Right atrium auricular region (tissue), 2 donors: Measurements from ENCODE around the gene ZNF90. TPM values are rescaled to one million over a fixed set of nuclear protein-coding genes. Genes with fewer than 3 reads are reported as not detected.
A peak's percentile ranks its signal among the peaks of the same experiment; 100 is the strongest.

Source experiments
- DNase-seq: peaks from one replicate; pipeline ENCODE4 v3.0.0-alpha.2; 2019; ENCODE audit warnings: low spot score
- H3K27ac ChIP-seq, 2 donors: fragments of 200-600 bp; sonication (generic); 1 replicate in 1 of 2; 2 replicates in 1 of 2; pipeline ENCODE4 v1.5.1; 2016 to 2019
- H3K27me3 ChIP-seq, 2 donors: fragments of 200-600 bp; sonication (generic); one replicate each; pipeline versions ENCODE4 v1.5.1 to v1.6.0; 2017 to 2019
- H3K36me3 ChIP-seq: fragments of 200-600 bp; sonication (generic); one replicate; pipeline ENCODE4 v1.5.1; 2016
- H3K4me1 ChIP-seq, 2 donors: fragments of 200-600 bp; sonication (generic); one replicate each; pipeline versions ENCODE4 v1.5.1 to v1.6.0; 2017 to 2019
- H3K4me3 ChIP-seq, 2 donors: fragments of 200-600 bp; sonication (generic); 1 replicate in 1 of 2; 2 replicates in 1 of 2; pipeline ENCODE4 v1.5.1; 2017 to 2019; ENCODE audit warnings: mild to moderate bottlenecking in 1 of 2, moderate library complexity in 1 of 2
- H3K9me3 ChIP-seq, 2 donors: fragments of 200-600 bp; sonication (generic); one replicate each; pipeline ENCODE4 v1.5.1; 2019
- CTCF ChIP-seq, 2 donors: fragments of 200-600 bp; sonication (generic); IDR thresholded peaks; one replicate each; pipeline ENCODE4 v1.5.1; 2019; ENCODE audit warnings: antibody characterized with exemption in 2 of 2
- total RNA-seq, 2 donors: library from RNA; depleted of rRNA; stranded (reverse); fragments of >200 nt; gene quantifications; one replicate each; pipeline ENCODE4 v1.1.0, GENCODE V29; 2016

Gene ZNF90
- total RNA-seq, 2 donors from 2014 or later = 0.79 to 1.2 TPM

GRCh38 chr19:20162821-20163220, 85.0 kb downstream of the ZNF90 start:
- no peak for DNase-seq
- H3K9me3 ChIP-seq = no peaks in the 10 kb centered on the region
- H3K27ac ChIP-seq = no peak overlapping the region
- peaks cover 0 to 2% of the 10 kb centered on the region in 2 donors for H3K4me1 ChIP-seq
- no peaks in the 10 kb centered on the region for H3K36me3 ChIP-seq
- no peaks in the 10 kb centered on the region for H3K27me3 ChIP-seq
- H3K4me3 ChIP-seq = no peak overlapping the region
- TF ChIP-seq CTCF (IDR thresholded peaks at IDR 0.05) = no peak

- Histone ChIP-seq H3K4me1 (peaks cover 0 to 8% of the 10 kb centered on the region in 2 donors), H3K9me3 (no peaks in the 10 kb centered on the region), H3K4me3 (no peak overlapping the region), H3K36me3 (no peaks in the 10 kb centered on the region), H3K27me3 (no peaks in the 10 kb centered on the region), H3K27ac (no peak overlapping the region)
- no peak for DNase-seq
- no peak for TF ChIP-seq CTCF (IDR thresholded peaks at IDR 0.05)
Observed at GRCh38 chr19:20164456-20164855, 86.7 kb downstream of the ZNF90 start.

GRCh38 chr19:20165971-20166592, 88.3 kb downstream of the ZNF90 start:
- H3K4me3 ChIP-seq = no peak overlapping the region
- no peaks in the 10 kb centered on the region for H3K27me3 ChIP-seq
- H3K36me3 ChIP-seq = no peaks in the 10 kb centered on the region
- peaks cover 0 to 8% of the 10 kb centered on the region in 2 donors for H3K4me1 ChIP-seq
- no peak for DNase-seq
- H3K27ac ChIP-seq = no peak overlapping the region
- TF ChIP-seq CTCF (IDR thresholded peaks at IDR 0.05) = no peak
- no peaks in the 10 kb centered on the region for H3K9me3 ChIP-seq

GRCh38 chr19:20167020-20167644, 89.3 kb downstream of the ZNF90 start, which contains the start of gene ZNF486:
Gene ZNF486, plus strand, starts transcription at chr19:20167214. Its CDS starts 117 bp downstream, at chr19:20167331.
- TF ChIP-seq CTCF (IDR thresholded peaks at IDR 0.05) = no peak
- Histone ChIP-seq H3K27me3 (no peaks in the 10 kb centered on the region), H3K27ac (peak within 1 kb of the TSS; percentile 57 to 69), H3K9me3 (no peaks in the 10 kb centered on the region), H3K36me3 (no peaks in the 10 kb centered on the region), H3K4me3 (peak within 1 kb of the TSS; percentile 58 to 60), H3K4me1 (peaks cover 0 to 8% of the 10 kb centered on the region in 2 donors)
- peak; percentile 99 for DNase-seq

- H3K4me3 ChIP-seq = peak overlapping the region; percentile 58 to 60
- H3K27ac ChIP-seq = peak overlapping the region; percentile 57 to 69
- no peaks in the 10 kb centered on the region for H3K9me3 ChIP-seq
- peaks cover 0 to 8% of the 10 kb centered on the region in 2 donors for H3K4me1 ChIP-seq
- no peaks in the 10 kb centered on the region for H3K27me3 ChIP-seq
- no peak for TF ChIP-seq CTCF (IDR thresholded peaks at IDR 0.05)
- DNase-seq = no peak
- no peaks in the 10 kb centered on the region for H3K36me3 ChIP-seq
Observed at GRCh38 chr19:20167651-20168122, 89.9 kb downstream of the ZNF90 start.

Other genes with a start within 250 kb of the ZNF90 start
- 1 to 10 TPM; 5.0 to 6.6 TPM for gene ZNF253, start 212.1 kb upstream of the ZNF90 start, total RNA-seq
- gene ZNF93, start 177.1 kb upstream of the ZNF90 start, total RNA-seq = 1 to 10 TPM; 1.7 to 4.0 TPM
- 1 to 10 TPM; 1.4 to 4.4 TPM for gene ZNF682, start 38.5 kb upstream of the ZNF90 start, total RNA-seq
- gene ZNF486, start 89.2 kb downstream of the ZNF90 start, total RNA-seq = 1 to 10 TPM; 2.1 to 3.1 TPM